Measurements from ENCODE around the gene FAM107B. TPM values are rescaled to one million over a fixed set of nuclear protein-coding genes. Genes with fewer than 3 reads are reported as not detected.

Gene FAM107B
- total and polyA plus RNA-seq, 10 of the 15 experiments (the other 5 are each of a cell fraction or from before 2014, with no cell fraction given): 22.9 to 162 (median 86.6) TPM

- TF ChIP-seq CUX1 (IDR thresholded peaks at IDR 0.05; ENCODE audit: insufficient replicate concordance, low read depth, low read length) (no peak), GABPA (IDR thresholded peaks at IDR 0.05; ENCODE audit: low read depth) (no peak), RFX5 (IDR thresholded peaks at IDR 0.05; ENCODE audit: low read depth, low read length) (no peak), WRNIP1 (IDR thresholded peaks at IDR 0.05; ENCODE audit: borderline replicate concordance, low read depth, low read length) (no peak), TCF7 (IDR thresholded peaks at IDR 0.05; ENCODE audit: borderline replicate concordance) (no peak), PAX8 (IDR thresholded peaks at IDR 0.05) (no peak), MYC (IDR thresholded peaks at IDR 0.05; ENCODE audit: insufficient read depth, insufficient read length, insufficient replicate concordance, low read length, severe bottlenecking) (no peak), ASH2L (IDR thresholded peaks at IDR 0.05; ENCODE audit: borderline replicate concordance, low read depth) (no peak), HCFC1 (IDR thresholded peaks at IDR 0.05; ENCODE audit: low read length) (no peak), SUPT20H (IDR thresholded peaks at IDR 0.05; ENCODE audit: borderline replicate concordance, control insufficient read depth, low read depth, low read length) (no peak), SIX5 (IDR thresholded peaks at IDR 0.05; ENCODE audit: low read depth, low read length, severe bottlenecking) (no peak), ESRRA (IDR thresholded peaks at IDR 0.05; ENCODE audit: low read length) (no peak), EP300 (IDR thresholded peaks at IDR 0.05; ENCODE audit: borderline replicate concordance in 1 of 2, control insufficient read depth in 1 of 2, low read depth in 2 of 2, low read length in 2 of 2) (peak; percentile 25 to 50; a peak in 2 of 4 replicates), KLF5 (IDR thresholded peaks at IDR 0.05; ENCODE audit: partially characterized antibody) (no peak), STAT3 (IDR thresholded peaks at IDR 0.05; ENCODE audit: low read depth, low read length) (no peak), CEBPZ (IDR thresholded peaks at IDR 0.05; ENCODE audit: low read depth, low read length) (no peak), FOS (IDR thresholded peaks at IDR 0.05; ENCODE audit: borderline replicate concordance, extremely low read depth, insufficient read length) (no peak), MAX (IDR thresholded peaks at IDR 0.05; ENCODE audit: low read depth, low read length) (no peak)
- TF ChIP-seq, protein P1, sequence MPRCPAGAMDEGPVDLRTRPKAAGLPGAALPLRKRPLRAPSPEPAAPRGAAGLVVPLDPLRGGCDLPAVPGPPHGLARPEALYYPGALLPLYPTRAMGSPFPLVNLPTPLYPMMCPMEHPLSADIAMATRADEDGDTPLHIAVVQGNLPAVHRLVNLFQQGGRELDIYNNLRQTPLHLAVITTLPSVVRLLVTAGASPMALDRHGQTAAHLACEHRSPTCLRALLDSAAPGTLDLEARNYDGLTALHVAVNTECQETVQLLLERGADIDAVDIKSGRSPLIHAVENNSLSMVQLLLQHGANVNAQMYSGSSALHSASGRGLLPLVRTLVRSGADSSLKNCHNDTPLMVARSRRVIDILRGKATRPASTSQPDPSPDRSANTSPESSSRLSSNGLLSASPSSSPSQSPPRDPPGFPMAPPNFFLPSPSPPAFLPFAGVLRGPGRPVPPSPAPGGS (IDR thresholded peaks at IDR 0.05; ENCODE audit: borderline replicate concordance, insufficient read depth, low read depth, low read length, poor library complexity, severe bottlenecking): no peak
Measured at GRCh38 chr10:14645239-14645960, 129.3 kb downstream of the FAM107B start (continued).

Data from GM12878 (cell line).